Stimulated activated CD4-positive, alpha-beta T cell treated with anti-CD3 and anti-CD28 coated beads, Interleukin-15, amount 100 ng/mL, for 1 hour (primary cell): Measurements from ENCODE around the gene TARBP1.

ENCODE experiments used
- DNase-seq, 2 donors: peaks; one replicate each; pipeline ENCODE4 v3.0.0-alpha.2; 2020; ENCODE audit warnings: low read depth in 1 of 2, low spot score in 1 of 2

The TARBP1 gene

GRCh38 chr1:234355782-234356510 lies 123.0 kb downstream of the TARBP1 start:
- no peak for DNase-seq

GRCh38 chr1:234348964-234349363 lies 130.0 kb downstream of the TARBP1 start:
- no peak for DNase-seq

- no peak for DNase-seq
Measured at GRCh38 chr1:234345237-234345636, 133.7 kb downstream of the TARBP1 start.

- no peak for DNase-seq
Measured at GRCh38 chr1:234342774-234343173, 136.2 kb downstream of the TARBP1 start.
